Upper lobe of right lung (tissue), 1 donor: ENCODE results near the gene OCRL. TPM values are rescaled to one million over a fixed set of nuclear protein-coding genes. Genes with fewer than 3 reads are reported as not detected.

Experiments
- ATAC-seq: fragments of 200-7000 bp; cut with Tn5 transposase; one replicate; pipeline ENCODE4 v1.9.1; 2020; ENCODE audit warnings: mild to moderate bottlenecking, moderate library complexity
- DNase-seq: peaks from one replicate; pipeline ENCODE4 v3.0.0-alpha.2; 2020
- H3K27ac ChIP-seq: fragments of 200-600 bp; one replicate; pipeline ENCODE4 v1.8.0; 2022
- H3K27me3 ChIP-seq: fragments of 200-600 bp; one replicate; pipeline ENCODE4 v1.8.0; 2022; ENCODE audit warnings: mild to moderate bottlenecking
- H3K36me3 ChIP-seq: fragments of 200-600 bp; one replicate; pipeline ENCODE4 v1.8.0; 2022
- H3K4me1 ChIP-seq: fragments of 200-600 bp; one replicate; pipeline ENCODE4 v1.8.0; 2022
- H3K4me3 ChIP-seq: fragments of 200-600 bp; one replicate; pipeline ENCODE4 v1.8.0; 2022; ENCODE audit warnings: mild to moderate bottlenecking
- H3K9me3 ChIP-seq: fragments of 200-600 bp; one replicate; pipeline ENCODE4 v1.8.0; 2022
- CTCF ChIP-seq: fragments of 200-600 bp; IDR thresholded peaks from one replicate; pipeline ENCODE4 v1.8.0; 2022; ENCODE audit warnings: antibody characterized with exemption
- intact Hi-C: fragments of 100-400 bp; cut with DNase I; formaldehyde crosslinking; loops from one replicate; pipeline ENCODE4 v1.11.0; 2022
- total RNA-seq: library from RNA; stranded (reverse); fragmentation: NEBNext Ultra II Directional; extraction: Animal tissue kit (Norgen Biotek cat#: 25700); gene quantifications from one replicate; pipeline ENCODE4 v1.2.1, GENCODE V29; 2021
- donor health status: DM: no; HTN: yes; CAD: no; lungs with severe emphysema.

The OCRL gene
- total RNA-seq, 1 donor from 2014 or later, result 20.5 TPM

- H3K27ac ChIP-seq, result no peak overlapping the region
- H3K36me3 ChIP-seq, result peaks cover 19% of the 10 kb centered on the region
- intact Hi-C loops, result no loop called here
These were observed 53.1 kb downstream of the OCRL start for GRCh38 chrX:129593137-129593536.

DNA sequence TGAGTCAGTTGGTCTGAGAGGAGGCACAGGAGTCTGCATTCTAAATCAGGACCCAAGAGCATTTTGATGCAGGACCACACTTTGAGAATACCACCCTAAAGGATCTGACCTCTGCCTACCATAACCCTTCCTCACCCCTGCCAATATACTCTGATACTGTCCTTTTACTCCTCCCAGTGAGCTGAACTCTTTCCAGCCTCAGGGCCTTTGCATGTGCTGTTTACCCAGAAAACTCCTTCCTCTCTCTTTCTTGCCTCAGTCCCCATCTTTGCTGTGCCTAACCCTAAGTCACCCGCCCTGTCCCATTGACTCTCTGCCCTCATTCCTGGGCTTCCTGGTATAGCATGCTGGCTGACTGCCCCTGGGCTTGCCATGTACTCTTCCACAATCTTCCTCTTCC, 54.7 kb downstream of the OCRL start:
- Histone ChIP-seq H3K9me3 (no peaks in the 10 kb centered on the region), H3K27ac (no peak overlapping the region), H3K4me3 (no peak overlapping the region), H3K4me1 (no peaks in the 10 kb centered on the region), H3K27me3 (no peaks in the 10 kb centered on the region), H3K36me3 (peaks cover 8% of the 10 kb centered on the region)
- no peak for DNase-seq
- ATAC-seq, result no peak
- intact Hi-C loops, result no loop called here
- no peak for TF ChIP-seq CTCF

More at GRCh38 chrX:129593137-129593536, 53.1 kb downstream of the OCRL start:
- Histone ChIP-seq H3K4me3 (no peak overlapping the region), H3K9me3 (no peaks in the 10 kb centered on the region), H3K4me1 (no peaks in the 10 kb centered on the region), H3K27me3 (no peaks in the 10 kb centered on the region)
- ATAC-seq, result no peak
- DNase-seq, result no peak
- TF ChIP-seq CTCF, result no peak

DNA sequence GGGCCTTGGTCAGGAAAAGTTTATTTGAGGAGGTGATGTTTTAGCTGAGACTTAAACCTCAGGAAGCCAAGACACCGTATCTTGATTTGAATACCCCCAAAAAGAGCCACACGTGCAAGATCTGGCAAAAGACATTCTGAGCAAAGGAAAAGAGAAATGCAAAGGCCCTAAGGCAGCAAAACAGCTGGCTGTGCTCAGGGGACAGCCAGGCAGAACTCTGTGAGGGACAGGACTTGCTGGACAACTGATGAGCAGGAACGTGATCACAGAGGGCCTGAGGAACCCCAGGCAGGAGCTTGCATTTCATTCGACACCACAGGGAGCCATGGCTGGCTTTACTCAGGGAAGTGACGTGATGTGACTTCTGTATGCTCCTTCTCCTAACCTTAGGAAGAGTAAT, 56.0 kb downstream of the OCRL start:
- no peaks in the 10 kb centered on the region for H3K9me3 ChIP-seq
- H3K4me1 ChIP-seq, result no peaks in the 10 kb centered on the region
- DNase-seq (no peak), ATAC-seq (no peak)
- intact Hi-C loops, result no loop called here
- TF ChIP-seq CTCF, result no peak
- no peak overlapping the region for H3K27ac ChIP-seq
- H3K4me3 ChIP-seq, result no peak overlapping the region
- H3K36me3 ChIP-seq, result no peaks in the 10 kb centered on the region
- no peaks in the 10 kb centered on the region for H3K27me3 ChIP-seq

DNA sequence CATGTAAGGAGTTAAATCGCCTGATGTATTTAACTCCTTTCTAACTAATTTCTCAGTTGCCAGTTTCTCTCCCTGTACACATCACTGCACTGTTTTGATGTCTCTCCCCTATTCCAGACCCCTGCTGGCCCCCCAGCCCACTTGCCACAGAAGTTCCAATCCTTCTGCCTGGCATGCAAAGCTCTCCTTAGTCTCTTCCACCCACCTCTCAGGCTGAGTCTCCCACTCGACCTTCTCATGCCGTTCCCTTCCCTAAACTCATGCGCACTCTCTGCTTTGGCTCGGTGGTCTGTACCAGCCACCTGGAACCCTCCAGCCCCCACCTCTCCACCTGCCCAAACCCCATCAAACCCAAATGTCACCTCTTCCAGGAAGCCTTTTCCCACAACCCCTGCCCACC, 57.8 kb downstream of the OCRL start:
- no peak overlapping the region for H3K4me3 ChIP-seq
- no peak for TF ChIP-seq CTCF
- DNase-seq, result no peak
- H3K36me3 ChIP-seq, result no peaks in the 10 kb centered on the region
- H3K27me3 ChIP-seq, result no peaks in the 10 kb centered on the region
- no peaks in the 10 kb centered on the region for H3K4me1 ChIP-seq
- no peaks in the 10 kb centered on the region for H3K9me3 ChIP-seq
- ATAC-seq, result no peak
- intact Hi-C loops, result no loop called here
- no peak overlapping the region for H3K27ac ChIP-seq

- H3K4me3 ChIP-seq, result no peak overlapping the region
- intact Hi-C loops, result no loop called here
- no peak overlapping the region for H3K27ac ChIP-seq
- peaks cover 4% of the 10 kb centered on the region for H3K4me1 ChIP-seq
- DNase-seq (no peak), ATAC-seq (no peak)
- no peaks in the 10 kb centered on the region for H3K9me3 ChIP-seq
- no peaks in the 10 kb centered on the region for H3K27me3 ChIP-seq
- no peak for TF ChIP-seq CTCF
- no peaks in the 10 kb centered on the region for H3K36me3 ChIP-seq
These were observed 59.4 kb downstream of the OCRL start for GRCh38 chrX:129599499-129599898.

DNA sequence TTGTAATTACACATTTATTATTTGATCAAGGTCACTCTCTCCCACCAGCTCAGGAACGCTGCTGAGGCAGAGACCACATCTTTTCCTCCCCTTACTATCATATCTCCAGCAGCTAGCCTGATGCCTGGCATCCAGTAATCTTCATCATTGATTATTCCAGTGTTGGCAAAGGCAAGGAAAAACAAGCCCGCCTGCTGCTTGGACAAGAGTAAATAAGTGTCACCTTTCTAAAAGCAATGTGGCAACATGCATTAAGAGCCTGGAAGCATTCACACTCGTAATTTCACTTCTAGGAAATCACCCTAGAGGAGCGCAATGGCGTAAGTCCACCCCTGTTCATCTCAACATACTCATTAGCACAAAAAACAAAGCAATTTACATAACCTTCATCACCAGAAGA, 59.9 kb downstream of the OCRL start:
- Histone ChIP-seq H3K27me3 (no peaks in the 10 kb centered on the region), H3K27ac (no peak overlapping the region), H3K36me3 (no peaks in the 10 kb centered on the region), H3K9me3 (no peaks in the 10 kb centered on the region), H3K4me3 (no peak overlapping the region), H3K4me1 (peaks cover 5% of the 10 kb centered on the region)
- TF ChIP-seq CTCF, result no peak
- DNase-seq (no peak), ATAC-seq (no peak)
- intact Hi-C loops, result loop anchor here (10.0 kb wide), 1 partner anchor 125 kb away; no protein-coding TSS in a partner anchor
